ENCODE data around the gene ELMO1.

ELMO1 gene

GRCh38 chr7:37211097-37211880 lies 237.4 kb downstream of the ELMO1 start:
- DNase-seq: no peak

- no peak for DNase-seq
Measured at GRCh38 chr7:37209195-37209594, 239.5 kb downstream of the ELMO1 start.

DNA sequence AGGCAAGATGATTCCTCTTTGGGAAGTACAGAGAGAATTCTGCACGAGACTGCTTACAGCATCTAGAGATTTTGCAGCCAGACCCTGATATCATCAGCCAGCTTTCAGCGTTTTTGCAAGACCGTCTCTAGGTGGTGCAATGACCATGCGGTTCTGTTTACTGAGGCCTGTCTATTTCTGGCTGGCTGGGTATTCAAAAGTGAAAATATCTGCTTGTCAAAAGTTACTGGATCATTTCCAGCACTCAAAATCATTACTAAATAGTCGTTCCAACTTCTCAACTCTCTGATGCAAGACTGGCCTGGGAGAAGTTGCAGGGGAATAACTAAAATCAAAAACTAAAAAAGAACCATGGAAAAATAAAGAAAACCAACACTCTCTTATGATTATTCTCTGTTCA lies 240.1 kb downstream of the ELMO1 start:
- peak; percentile 15 to 42 for DNase-seq

DNA sequence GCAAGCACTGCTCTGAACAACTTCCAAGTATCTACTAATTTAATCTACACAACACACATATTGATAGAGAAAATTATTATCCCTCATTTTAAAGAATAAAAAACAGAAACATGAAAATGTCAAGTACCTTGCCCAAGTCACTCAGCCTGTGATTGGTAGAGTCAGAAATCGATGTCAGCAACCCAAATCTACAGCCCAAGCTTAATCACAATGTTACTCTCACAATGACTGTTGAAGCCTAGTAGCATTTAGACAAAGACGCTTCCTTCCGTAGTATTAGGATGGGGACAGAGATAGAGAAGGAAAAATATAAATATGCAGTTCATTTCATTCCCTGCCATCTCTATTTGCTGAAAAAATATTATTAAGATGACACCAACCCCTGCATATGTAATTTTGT lies 242.5 kb downstream of the ELMO1 start:
- DNase-seq: no peak

GRCh38 chr7:37205451-37205850 lies 243.2 kb downstream of the ELMO1 start:
- DNase-seq: no peak

DNA sequence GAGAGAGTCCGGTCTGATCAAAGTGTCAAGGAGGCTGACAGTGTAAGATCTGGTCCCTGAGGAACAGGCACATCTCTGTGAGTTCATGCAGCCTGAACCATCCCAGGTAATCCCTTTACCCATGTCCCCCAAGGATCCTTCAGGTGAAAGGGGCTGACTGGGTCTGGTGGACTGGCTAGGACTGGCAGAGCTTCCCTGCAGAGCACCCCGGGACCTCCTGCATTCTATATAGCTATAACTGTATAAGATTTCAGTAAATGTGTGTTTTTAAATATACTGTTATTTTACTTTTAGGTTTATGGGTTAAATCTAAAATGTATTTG lies 246.8 kb downstream of the ELMO1 start:
- DNase-seq: no peak

GRCh38 chr7:37201003-37201875 lies 247.4 kb downstream of the ELMO1 start:
- DNase-seq: peak; percentile 30 to 41

GRCh38 chr7:37198906-37199485 lies 249.7 kb downstream of the ELMO1 start:
- DNase-seq: peak; percentile 68 to 77

DNA sequence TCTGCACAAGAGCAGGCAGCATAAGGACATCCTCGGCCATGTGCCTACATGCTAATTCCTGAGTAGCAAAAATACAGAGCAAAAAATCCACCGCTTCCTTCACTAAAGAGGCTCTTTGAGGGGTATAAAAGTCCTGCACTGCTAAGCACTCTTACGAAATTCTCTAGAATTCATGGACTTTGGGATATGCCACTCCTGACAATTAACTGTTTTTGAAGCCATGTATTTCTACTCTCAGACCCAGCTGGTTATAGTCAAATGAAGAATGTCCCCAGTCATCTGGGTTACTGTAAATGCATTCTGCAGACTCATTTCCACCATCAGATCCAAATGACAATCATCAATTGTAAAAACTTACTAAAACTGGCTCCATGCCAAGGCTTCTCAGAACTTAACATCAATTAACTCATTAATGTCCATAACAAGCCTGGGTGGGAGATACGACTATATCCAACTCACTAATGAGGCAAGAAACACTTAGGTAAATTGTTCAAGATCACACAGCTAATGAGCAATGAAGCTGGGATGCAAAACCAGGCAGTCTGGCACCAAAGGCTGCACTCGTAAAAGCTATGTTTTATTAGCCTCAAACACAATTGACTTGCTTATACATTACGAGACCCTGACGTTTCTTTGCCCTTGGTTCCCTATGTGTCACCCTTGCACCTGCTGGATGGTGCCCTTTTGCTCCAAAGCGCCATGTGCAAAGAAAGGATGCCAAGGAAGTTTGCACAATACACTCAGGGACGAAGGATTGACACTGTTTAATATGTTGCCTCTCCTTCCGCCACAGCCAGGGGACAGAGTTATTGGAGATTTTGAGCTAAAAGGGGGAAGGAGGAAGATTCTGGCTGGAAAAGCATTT lies 250.4 kb downstream of the ELMO1 start:
- no peak for DNase-seq

DNA sequence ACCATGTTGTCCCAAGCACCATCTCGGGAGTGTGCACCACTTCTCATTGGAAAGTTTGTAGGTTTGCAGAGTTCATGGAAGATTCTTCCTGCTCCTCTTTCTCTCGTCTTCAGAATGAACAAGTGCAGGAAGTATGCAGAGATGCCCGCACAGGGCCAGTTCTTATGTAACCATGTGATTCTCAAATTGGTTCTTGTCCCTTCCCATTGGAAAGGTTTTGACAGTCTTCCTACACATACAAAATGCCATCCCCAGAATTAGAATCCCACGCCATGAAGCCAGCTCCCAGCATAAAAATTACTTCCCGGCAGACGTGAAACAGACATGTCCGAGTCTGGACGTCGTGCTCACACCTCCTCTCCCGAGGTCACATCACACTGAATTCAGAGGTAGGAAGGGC lies 251.6 kb downstream of the ELMO1 start:
- no peak for DNase-seq

DNA sequence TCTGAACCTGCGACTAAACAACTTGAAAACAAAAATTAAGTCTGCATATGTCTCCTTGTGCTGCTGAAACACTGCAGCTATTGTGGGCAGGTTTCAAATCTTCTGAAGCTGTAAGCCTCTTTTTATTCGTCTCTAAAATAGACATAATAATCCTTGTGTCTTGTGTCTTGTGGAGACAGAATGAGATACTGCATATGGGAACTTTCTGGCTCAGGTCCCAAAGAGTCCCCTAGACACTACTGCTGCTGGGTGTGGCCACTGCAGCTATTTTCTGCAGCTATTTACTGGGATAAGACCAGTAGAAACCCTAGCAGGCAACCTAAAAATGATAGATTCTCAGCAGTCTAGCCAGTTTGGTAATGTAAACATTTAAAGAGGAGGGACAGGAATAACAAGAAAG lies 252.0 kb downstream of the ELMO1 start:
- DNase-seq: no peak

- no peak for DNase-seq
Measured at GRCh38 chr7:37195388-37195787, 253.3 kb downstream of the ELMO1 start.

GRCh38 chr7:37194943-37195342 lies 253.7 kb downstream of the ELMO1 start:
- DNase-seq: no peak

DNA sequence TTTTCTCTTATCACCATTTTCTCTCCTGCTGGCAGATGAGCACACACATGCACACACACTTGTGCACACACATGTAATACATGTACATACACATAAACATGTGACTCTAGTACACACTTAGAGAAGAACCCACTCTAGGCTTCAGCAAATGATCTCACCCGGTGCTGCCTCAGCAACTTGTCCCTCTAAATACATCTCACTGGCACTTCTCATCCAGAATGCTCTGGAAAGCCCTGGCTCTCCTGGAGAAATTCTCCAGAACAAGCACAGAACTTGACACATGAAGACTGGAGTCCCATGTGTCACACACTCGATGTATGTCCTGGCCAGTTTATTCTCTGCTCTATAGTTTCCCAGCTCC lies 254.9 kb downstream of the ELMO1 start:
- DNase-seq: no peak

DNA sequence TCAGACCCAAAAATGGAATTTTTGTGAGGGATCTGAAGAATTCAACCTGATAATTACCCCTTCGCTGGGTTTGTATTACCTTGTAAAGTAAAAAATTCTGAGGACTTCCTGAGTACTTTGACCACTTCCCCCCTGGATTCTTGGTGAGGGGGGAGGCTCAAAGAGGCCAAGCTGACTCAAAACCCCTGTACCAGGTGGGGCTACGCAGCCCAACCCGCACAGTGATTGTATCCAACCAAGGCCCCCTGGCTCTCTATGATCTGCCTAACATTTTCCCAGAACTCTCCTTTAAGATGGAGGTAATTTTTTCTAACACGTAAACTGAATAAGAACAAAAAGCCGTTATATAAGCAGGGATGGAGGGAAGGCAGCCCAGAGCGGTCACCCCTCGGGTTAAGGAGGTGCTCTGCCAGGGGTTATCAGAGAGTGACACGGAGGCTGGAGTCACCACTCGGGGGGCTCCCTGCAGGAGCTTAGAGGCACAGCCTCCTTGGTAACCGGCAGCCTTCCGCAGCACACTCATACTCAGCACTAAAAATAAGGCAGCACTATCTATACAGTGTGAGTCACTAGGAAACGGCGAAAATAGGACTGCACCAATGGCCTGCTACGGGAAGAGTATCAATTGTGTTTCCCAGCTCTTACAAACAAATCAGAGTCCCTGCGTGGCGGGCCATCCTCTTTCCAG lies 255.4 kb downstream of the ELMO1 start:
- no peak for DNase-seq

GRCh38 chr7:37191797-37192196 lies 256.9 kb downstream of the ELMO1 start:
- no peak for DNase-seq

- DNase-seq: no peak
Measured at GRCh38 chr7:37187179-37187578, 261.5 kb downstream of the ELMO1 start.

DNA sequence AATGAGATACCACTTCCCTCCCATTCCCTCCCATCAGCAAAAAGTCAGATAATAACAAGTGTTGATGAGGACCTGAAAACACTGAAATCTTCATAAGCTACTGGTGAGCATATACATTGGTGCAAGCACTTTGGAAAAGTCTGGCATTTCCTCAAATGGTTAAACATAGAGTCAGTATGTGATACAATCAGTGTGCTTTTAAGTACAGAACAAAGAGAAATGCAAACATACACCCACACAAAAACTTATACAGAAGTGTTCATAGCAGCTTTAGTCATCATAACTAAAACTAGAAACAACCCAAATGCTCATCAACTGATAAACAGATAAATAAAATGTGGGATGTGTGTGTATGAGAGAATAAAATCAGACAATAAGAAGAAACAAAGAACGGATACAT lies 261.9 kb downstream of the ELMO1 start:
- DNase-seq: no peak

DNA sequence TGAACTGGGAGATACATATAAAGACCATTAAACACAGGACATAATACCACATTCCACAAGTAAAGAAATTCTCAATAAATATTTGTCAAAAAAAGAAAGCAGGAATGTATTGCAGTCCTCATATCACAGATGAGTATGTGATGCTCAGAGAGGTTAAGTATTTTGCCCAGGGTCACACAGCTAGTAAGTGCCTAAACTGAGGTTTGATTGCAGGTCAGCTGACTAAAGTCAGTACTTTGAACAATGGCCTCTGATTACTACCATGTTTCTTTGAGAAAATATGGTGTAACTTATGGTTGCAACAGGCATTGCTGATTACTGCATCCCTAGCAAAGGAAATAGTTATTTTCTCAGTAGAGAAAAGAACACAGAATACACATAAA lies 267.1 kb downstream of the ELMO1 start:
- no peak for DNase-seq

- DNase-seq: no peak
Measured at GRCh38 chr7:37180828-37181549, 267.7 kb downstream of the ELMO1 start.

DNA sequence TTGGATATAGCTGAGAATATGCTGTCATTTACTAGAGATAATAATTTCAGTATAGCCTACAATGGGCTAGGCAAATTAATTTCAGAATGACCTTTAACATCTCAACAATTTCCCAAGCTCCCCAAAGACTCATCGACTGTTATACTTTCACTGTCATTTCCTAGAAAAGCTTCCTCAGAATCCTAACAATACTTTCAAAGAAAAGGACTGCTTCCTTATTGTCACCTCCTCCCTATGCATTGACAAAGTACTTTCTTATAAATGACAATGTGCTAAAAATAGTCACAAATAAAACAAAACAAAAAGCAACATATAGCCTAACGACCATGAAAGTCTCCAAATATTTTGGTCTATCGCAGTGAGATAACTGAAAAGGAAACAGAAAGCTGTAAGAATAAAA lies 272.6 kb downstream of the ELMO1 start:
- no peak for DNase-seq

GRCh38 chr7:37174460-37174859 lies 274.2 kb downstream of the ELMO1 start:
- DNase-seq: no peak

All from activated CD4-positive, alpha-beta T cell treated with anti-CD3 and anti-CD28 coated beads for 4 hours (primary cell).